AG09319 (cell line): ENCODE data around the gene OR7C1.

Source experiments
- DNase-seq: peaks from one replicate; pipeline ENCODE4 v3.0.0-alpha.2; 2010; ENCODE audit warnings: low read depth; ENCODE audit errors: extremely low read depth
- TF ChIP-seq, protein P1 (sequence below): IDR thresholded peaks from 2 replicates; pipeline ENCODE4 v1.5.1; 2011; ENCODE audit warnings: low read depth, mild to moderate bottlenecking, inconsistent platforms, low read length, moderate library complexity

OR7C1 gene

DNA sequence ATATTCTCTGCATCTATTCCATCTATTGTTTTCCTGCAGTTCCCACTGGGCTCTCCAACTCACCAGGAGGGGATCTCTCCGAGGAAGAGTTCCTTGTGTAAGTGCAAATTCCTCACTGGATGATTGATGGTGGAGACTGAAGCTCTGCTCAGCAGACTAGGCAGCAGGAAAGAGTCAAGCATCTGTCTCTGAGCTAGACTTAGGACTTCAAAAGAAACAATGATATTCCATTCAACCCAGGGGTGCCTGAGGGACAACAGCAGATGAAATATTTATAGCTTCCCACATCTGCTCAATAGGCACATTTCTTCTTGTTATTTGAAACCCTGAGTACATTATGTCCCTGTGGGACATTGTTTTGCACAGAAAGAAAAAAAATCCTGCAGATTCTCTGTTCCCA is at the start of gene OR7C1, which contains the start of gene OR7A5:
Gene OR7C1 (minus strand): TSS at position 175 of the 400 bp plus-strand sequence. CDS start 35,049 bp downstream, outside the sequence.
Gene OR7A5 (minus strand): TSS at position 175 of the 400 bp plus-strand sequence. CDS start 6,944 bp downstream, outside the sequence.
- TF ChIP-seq, protein P1, sequence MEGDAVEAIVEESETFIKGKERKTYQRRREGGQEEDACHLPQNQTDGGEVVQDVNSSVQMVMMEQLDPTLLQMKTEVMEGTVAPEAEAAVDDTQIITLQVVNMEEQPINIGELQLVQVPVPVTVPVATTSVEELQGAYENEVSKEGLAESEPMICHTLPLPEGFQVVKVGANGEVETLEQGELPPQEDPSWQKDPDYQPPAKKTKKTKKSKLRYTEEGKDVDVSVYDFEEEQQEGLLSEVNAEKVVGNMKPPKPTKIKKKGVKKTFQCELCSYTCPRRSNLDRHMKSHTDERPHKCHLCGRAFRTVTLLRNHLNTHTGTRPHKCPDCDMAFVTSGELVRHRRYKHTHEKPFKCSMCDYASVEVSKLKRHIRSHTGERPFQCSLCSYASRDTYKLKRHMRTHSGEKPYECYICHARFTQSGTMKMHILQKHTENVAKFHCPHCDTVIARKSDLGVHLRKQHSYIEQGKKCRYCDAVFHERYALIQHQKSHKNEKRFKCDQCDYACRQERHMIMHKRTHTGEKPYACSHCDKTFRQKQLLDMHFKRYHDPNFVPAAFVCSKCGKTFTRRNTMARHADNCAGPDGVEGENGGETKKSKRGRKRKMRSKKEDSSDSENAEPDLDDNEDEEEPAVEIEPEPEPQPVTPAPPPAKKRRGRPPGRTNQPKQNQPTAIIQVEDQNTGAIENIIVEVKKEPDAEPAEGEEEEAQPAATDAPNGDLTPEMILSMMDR = no peak
- DNase-seq = no peak

DNA sequence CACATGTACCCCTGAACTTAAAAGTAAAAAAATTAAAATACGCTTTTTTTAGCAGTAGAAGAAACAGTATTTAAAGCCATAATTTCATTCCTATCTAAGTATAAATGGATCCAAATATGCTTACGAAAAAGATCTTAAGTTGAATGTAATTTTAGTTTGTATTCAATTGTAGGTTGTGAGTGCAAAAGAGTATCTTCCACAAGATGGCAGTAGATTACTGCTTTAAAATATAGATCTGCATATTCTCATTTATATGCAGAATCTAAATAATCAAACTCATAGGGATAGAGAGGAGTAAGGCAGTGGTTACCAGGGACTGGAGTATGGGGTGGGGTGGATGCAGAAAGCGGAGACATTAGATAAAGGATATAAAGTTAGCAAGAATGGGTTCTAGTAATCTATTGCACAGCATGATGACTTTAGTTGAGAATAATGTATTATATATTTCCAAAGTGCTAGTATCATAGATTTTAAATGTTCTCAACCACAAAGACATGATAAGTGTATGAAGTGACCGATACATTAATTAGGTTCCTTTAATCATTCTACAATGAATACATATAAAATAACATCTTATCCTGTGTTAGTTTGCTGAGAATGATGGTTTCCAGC is 36.7 kb upstream of the OR7C1 start:
- DNase-seq = no peak
- TF ChIP-seq, protein P1 = peak; percentile 13

DNA sequence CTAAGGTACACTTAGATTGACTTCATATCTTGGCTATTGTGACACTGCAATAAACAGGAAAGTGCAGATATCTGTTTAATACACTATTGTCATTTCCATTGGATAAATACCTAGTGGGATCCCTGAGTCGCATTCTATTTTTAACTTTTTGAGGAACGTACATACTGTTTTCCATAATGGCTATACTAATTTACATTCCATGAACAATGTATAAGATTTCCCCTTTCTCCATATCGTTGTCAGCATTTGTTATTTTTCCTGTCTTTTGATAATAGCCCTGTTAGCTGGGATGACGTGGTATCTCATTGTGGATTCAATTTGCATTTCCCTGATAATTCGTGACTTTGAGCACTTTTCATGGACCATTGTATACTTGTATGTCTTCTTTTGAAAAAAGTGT is 33.5 kb upstream of the OR7C1 start:
- TF ChIP-seq, protein P1 = no peak
- no peak for DNase-seq

DNA sequence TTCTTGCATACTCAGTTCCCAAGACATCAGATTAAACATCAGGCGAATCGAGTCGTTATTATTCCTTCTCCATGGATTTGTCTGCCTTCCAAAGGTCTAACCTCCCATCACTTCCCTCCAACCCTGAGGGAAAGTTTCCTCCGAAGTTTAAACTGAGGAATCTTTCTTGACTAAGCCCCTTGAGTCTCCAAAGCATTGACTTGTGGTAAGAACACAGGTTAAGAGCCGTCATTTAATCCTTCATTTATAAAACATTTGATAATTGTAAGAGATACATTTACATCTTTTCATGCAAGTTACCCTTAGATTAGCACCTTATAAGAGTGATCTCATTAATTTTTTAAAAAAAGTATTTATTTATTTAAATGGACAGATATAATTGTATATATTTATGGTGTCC is 13.8 kb upstream of the OR7C1 start, which contains the start of gene OR7A10:
Gene OR7A10 (minus strand): TSS at position 101 of the 400 bp plus-strand sequence. CDS start 7,045 bp downstream, outside the sequence.
- TF ChIP-seq, protein P1 = no peak
- no peak for DNase-seq

DNA sequence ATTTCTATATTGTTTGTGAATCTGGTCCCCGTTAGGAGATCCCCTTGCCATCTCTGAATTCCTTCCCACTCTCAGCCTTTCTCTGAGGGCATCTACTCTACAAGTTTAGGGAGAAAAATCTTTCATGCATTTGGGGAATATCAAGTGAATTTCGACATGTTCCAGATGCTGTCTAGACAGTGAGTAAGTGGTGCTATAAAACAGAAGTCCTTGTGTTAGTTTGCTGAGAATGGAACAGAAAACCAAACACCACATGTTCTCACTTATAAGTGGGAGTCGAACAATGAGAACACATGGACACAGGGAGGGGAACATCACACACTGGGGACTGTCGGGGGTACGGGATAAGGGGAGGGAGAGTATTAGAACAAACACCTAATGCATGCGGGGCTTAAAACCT is 8.6 kb upstream of the OR7C1 start:
- no peak for DNase-seq
- TF ChIP-seq, protein P1 = no peak

DNA sequence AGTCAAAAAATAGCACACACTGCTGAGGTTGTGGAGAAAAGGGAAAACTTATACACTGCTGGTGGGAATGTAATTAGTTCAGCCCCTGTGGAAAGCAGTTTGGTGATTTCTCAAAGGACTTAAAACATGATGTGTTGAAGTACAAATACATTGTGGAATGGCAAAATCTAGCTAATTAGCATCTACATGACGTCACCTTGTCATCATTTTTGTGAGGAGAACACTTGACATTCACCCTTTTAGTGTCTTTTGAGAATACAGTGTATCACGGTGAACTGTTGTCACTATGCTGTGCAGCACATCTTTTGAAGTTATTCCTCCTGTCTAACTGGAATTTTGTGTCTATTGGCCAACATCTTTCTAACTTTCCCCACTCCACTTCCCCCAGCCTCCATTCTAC is 8.2 kb upstream of the OR7C1 start:
- TF ChIP-seq, protein P1 = no peak

DNA sequence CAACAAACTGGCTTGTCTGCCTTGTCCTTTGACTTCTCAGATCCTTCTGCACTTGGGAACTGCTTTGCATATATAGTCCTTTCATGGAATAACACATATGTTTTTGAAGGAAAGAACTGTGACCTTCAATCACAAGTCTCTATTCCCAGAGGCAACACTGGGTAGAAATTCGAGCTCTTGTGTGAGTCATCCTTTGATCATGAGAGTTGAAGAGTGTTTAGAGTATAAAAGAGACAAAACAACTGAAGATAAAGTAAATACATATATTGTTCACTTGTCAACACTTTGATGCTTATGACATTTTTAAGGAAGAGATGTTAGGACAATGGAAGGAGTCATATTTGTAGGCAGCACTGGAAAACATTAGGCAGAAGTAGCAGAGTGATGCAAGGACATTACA is 5.2 kb upstream of the OR7C1 start:
- TF ChIP-seq, protein P1 = no peak
- no peak for DNase-seq

More for the DNA sequence above, 8.2 kb upstream of the OR7C1 start:
- no peak for DNase-seq
